GM19463 (cell line): Measurements from ENCODE around the gene ODF2.

Experiments
- ATAC-seq: cut with Tn5 transposase; IDR thresholded peaks from one replicate; pipeline ENCODE4 v1.9.1; 2021; ENCODE audit warnings: mild to moderate bottlenecking, moderate library complexity; ENCODE audit not compliant: unreplicated experiment

ODF2 gene

GRCh38 chr9:128523199-128523925 lies 67.6 kb downstream of the ODF2 start:
- ATAC-seq, result no peak

- ATAC-seq, result no peak
These were observed 70.9 kb downstream of the ODF2 start for GRCh38 chr9:128526720-128527119.

DNA sequence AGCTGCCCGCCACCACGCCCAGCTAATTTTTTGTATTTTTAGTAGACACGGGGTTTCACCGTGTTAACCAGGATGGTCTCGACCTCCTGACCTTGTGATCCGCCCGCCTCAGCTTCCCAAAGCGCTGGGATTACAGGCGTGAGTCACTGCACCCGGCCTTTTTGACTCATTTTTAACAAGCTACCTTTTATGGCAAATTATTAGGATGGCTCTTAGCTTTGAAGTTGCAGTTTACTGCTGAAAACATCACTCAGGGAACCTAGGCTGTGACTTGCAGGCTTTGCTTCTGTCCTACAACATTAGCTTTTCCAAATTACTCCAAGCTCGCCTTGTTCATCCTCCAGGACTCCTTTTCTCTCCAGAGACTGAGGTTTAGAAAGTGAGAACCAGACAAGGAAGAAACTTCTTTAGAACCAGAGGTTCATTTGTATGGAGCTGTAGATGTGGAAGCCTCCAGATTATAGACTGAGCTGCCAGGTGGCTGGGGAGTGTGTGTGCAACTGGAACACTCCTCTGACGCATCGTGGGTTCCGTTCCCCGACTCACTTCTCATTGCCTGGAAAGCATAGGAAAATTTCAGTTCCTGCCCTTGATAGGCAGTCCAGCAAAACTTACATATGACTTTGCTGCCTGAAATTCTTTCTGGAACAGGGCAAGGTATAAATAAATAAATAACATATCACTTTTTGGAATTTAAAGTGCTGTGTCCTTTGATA lies 72.8 kb downstream of the ODF2 start:
- ATAC-seq, result no peak

DNA sequence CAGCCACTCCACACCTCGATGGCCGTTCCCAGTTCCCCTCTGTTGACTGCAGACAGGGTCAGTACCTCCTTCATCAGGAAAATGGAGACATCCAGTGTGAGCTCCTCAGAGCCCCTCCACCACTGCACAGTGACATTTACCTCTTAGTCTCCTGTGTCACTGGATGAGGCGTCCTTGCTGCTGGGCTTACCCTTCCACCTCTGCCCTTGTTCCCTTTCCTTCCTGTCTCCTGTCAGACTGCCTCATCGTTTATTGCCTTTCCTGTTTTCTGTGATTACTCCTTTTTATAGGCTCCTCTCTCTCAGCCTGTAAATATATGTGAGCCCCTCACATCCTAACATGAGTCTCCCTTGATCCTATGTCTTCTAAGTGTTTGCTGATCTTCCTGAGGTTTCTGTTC lies 73.4 kb downstream of the ODF2 start:
- no peak for ATAC-seq

GRCh38 chr9:128532581-128532980 lies 76.8 kb downstream of the ODF2 start:
- no peak for ATAC-seq

DNA sequence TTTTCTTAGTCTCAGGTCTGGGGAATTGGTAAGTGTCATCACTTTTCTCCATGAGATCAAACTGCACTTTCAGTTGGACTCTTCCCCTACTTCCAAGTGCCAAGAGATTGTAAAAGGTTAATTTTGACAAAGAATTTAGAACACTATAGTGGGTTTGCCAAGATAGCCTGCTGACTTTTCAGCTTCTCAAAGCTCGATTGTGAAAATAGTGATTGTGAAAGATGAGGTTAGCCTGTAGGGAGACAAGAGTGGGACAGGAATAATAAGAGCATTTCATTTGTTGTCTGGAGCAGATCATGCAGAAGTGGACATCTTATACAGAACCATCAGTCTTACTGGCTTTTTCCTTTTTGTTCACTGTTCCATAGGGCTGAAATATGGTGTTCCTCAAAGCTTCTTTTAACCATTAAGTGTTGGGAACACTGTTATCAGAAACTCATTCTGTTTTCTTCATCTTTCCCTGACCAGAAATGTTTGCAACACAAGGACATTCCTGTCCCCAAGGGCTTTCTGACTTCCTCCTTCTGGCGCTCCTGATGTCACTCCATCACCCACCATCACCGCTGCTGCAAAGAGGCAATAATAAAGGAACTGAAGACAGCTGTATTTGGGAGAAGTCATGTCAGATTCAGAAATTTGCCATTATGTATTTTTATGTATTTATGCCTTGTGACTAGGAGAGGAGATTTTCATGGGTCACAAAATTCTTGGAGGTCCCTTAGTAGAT lies 85.0 kb downstream of the ODF2 start:
- ATAC-seq, result no peak

DNA sequence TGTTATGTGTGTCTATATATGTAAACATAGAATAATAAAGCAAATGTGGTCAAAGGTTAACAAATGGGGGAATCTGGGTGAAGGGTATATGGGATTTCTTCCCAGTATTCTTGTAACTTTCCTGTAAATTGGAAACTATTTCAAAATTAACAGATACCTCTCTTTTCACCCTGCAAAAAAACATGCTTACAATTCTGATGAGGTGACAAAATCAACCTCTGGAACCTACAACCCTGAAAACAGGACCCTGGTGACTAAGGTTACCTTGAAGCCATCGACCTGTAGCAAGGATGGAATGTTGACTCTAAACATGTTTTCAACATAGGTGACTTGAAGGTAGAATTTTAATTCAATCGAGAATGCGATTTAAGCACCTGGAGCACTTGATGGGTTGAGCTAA lies 90.7 kb downstream of the ODF2 start:
- no peak for ATAC-seq

- no peak for ATAC-seq
These were observed 93.1 kb downstream of the ODF2 start for GRCh38 chr9:128548876-128549275.

DNA sequence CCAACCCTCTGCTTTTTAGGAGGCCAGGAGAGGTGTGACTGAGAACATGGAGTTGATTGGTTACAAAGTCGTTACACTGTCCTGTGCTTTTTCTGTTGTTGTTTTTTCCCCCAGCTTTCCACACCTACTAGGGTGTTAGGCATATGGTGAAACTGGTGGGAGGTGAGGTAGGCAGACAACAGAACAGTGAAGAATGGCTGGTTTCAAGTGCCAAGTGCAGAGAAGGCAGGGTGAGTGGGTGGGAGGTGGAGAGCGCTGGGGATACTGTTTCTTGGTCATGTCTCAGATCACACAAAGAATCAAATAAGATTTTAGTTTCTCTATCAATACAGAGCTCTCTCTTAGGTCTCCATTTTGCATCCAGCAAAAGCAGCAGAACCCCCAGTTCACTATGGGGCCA lies 94.4 kb downstream of the ODF2 start:
- ATAC-seq, result no peak
